Measurements from ENCODE around the gene DNAAF6. TPM values are rescaled to one million over a fixed set of nuclear protein-coding genes. Genes with fewer than 3 reads are reported as not detected.

DNAAF6 gene
- not detected in 5 replicates for total RNA-seq (2022; extraction: Qiagen RNA extraction; ENCODE audit: low read depth)

DNA sequence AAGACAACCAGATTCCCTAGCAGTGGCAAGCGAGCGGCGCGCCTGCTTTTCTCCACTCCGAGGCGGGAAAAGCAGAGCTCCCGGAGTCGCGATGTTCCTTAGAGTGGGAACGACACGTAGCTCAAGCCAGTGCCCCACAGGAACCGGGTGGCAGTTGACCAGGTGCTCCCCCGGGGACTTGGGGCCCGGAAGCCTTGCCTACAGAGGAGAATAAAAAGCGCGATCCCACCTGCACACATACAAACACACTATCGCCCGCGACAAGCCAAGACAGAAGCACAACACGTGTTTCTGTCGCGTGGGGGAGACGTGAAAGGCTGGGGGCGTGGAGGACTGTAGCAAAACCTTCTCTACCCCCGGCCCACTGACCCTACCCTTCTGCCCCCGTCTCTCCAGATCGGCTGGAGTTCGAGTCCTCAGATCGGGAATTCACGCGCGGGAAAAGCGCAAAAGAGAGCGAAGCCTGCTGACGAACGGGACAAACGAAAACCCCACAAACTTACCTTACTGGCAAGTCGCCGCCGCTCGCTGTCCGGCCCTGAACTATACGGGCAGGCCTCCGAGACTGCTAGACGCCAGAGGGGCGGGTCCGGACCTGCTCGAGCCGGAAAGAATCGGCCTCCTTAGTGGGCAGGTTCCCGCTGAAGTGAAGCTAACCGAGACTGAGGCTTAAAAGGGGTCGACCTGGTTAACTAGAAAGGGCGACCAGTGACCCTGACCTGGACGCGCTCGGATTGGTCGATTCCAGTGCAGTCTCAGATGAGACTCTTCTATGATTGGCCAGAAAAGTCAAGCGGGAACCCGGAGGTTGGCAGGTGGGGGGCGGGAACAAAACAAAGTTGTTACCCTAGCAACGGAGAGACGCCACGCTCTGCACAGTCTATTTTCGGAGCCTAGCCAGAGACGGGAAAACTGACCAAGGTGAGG, at the start of gene DNAAF6, which contains the start of gene NUP62CL:
TSS of gene DNAAF6 (plus strand) at position 842 of the 927 bp plus-strand sequence. CDS start 6,265 bp downstream, outside the sequence.
TSS of gene NUP62CL (minus strand) at position 664 of the 927 bp plus-strand sequence. CDS start 31,287 bp downstream, outside the sequence.

Other genes with a start within 250 kb of the DNAAF6 start
- gene MORC4, start 206.4 kb upstream of the DNAAF6 start, total RNA-seq (2022; extraction: Qiagen RNA extraction; ENCODE audit: low read depth): 32.8 to 54.1 TPM (median 37.2 TPM) in 5 replicates
- gene RBM41, start 87.8 kb upstream of the DNAAF6 start, total RNA-seq (2022; extraction: Qiagen RNA extraction; ENCODE audit: low read depth): 9.0 to 13.7 TPM (median 10.9 TPM) in 5 replicates
- 13.4 to 20.1 TPM (median 16.1 TPM) in 5 replicates for gene NUP62CL, start 178 bp upstream of the DNAAF6 start, total RNA-seq (2022; extraction: Qiagen RNA extraction; ENCODE audit: low read depth)
- 0.09 to 0.17 TPM (median 0.13 TPM) in 5 replicates for gene FRMPD3, start 243.0 kb downstream of the DNAAF6 start, total RNA-seq (2022; extraction: Qiagen RNA extraction; ENCODE audit: low read depth)